ENCODE results near the gene SLIT3. TPM values are rescaled to one million over a fixed set of nuclear protein-coding genes. Genes with fewer than 3 reads are reported as not detected.
"Not testable (repeated sequence)": the region's sequence is repeated elsewhere in the genome, so short reads cannot be mapped to it uniquely, and the experiment has no call there.

The SLIT3 gene
- total RNA-seq, 2 donors from 2014 or later, result 6.6 to 6.7 TPM

- intact Hi-C loops (cut with DNase I), result no loop called here
- Histone ChIP-seq H3K9me3 (no peaks in the 10 kb centered on the region), H3K4me3 (no peak overlapping the region), H3K27me3 (no peaks in the 10 kb centered on the region), H3K36me3 (replicated peaks in 1 of 2; ENCODE audit: insufficient read depth in 1 of 2, low read depth in 2 of 2) (no peaks in the 10 kb centered on the region), H3K4me1 (no peaks in the 10 kb centered on the region), H3K27ac (no peak overlapping the region)
- no peak for ATAC-seq
- 57 to 69% methylated on average over 4 to 5 of the region's 5 CpGs for WGBS, 2 donors
- TF ChIP-seq CTCF (IDR thresholded peaks at IDR 0.05), result no peak
- TF ChIP-seq POLR2A (IDR thresholded peaks at IDR 0.05), result no peak
- DNase-seq, result no peak
These were observed 188.9 kb downstream of the SLIT3 start for GRCh38 chr5:169112016-169112415.

GRCh38 chr5:169106911-169107706 is 193.8 kb downstream of the SLIT3 start:
- no peak overlapping the region for H3K4me3 ChIP-seq
- no peak for ATAC-seq
- TF ChIP-seq POLR2A (IDR thresholded peaks at IDR 0.05) (no peak), CTCF (IDR thresholded peaks at IDR 0.05) (no peak)
- H3K9me3 ChIP-seq, result no peaks in the 10 kb centered on the region
- no peaks in the 10 kb centered on the region for H3K4me1 ChIP-seq
- no peaks in the 10 kb centered on the region for H3K27me3 ChIP-seq
- no peaks in the 10 kb centered on the region for H3K36me3 ChIP-seq (replicated peaks in 1 of 2; ENCODE audit: insufficient read depth in 1 of 2, low read depth in 2 of 2)
- no peak overlapping the region for H3K27ac ChIP-seq
- intact Hi-C loops (cut with DNase I), result no loop called here
- no peak for DNase-seq
- 46 to 63% methylated on average over 10 of the region's 10 CpGs for WGBS, 2 donors

GRCh38 chr5:169105582-169105981 is 195.4 kb downstream of the SLIT3 start:
- DNase-seq; H3K4me3 ChIP-seq; intact Hi-C loops (cut with DNase I); H3K27ac ChIP-seq; H3K9me3 ChIP-seq; H3K27me3 ChIP-seq; H3K4me1 ChIP-seq; ATAC-seq; H3K36me3 ChIP-seq (replicated peaks in 1 of 2; ENCODE audit: insufficient read depth in 1 of 2, low read depth in 2 of 2): not testable (repeated sequence)
- 69 to 73% methylated on average over 2 of the region's 2 CpGs for WGBS, 2 donors

GRCh38 chr5:169104937-169105494 is 195.9 kb downstream of the SLIT3 start:
- Histone ChIP-seq H3K9me3 (no peaks in the 10 kb centered on the region), H3K4me1 (no peaks in the 10 kb centered on the region), H3K4me3 (no peak overlapping the region), H3K27ac (no peak overlapping the region), H3K36me3 (replicated peaks in 1 of 2; ENCODE audit: insufficient read depth in 1 of 2, low read depth in 2 of 2) (no peaks in the 10 kb centered on the region), H3K27me3 (no peaks in the 10 kb centered on the region)
- TF ChIP-seq CTCF (IDR thresholded peaks at IDR 0.05) (no peak), POLR2A (IDR thresholded peaks at IDR 0.05) (no peak)
- intact Hi-C loops (cut with DNase I), result no loop called here
- DNase-seq (no peak), ATAC-seq (no peak)
- 60 to 66% methylated on average over 15 of the region's 15 CpGs for WGBS, 2 donors

- 51 to 67% methylated on average over 8 to 11 of the region's 11 CpGs for WGBS, 2 donors
- TF ChIP-seq CTCF (IDR thresholded peaks at IDR 0.05), result no peak
- TF ChIP-seq POLR2A (IDR thresholded peaks at IDR 0.05), result no peak
- no peak for ATAC-seq
- Histone ChIP-seq H3K4me3 (no peak overlapping the region), H3K36me3 (replicated peaks in 1 of 2; ENCODE audit: insufficient read depth in 1 of 2, low read depth in 2 of 2) (no peaks in the 10 kb centered on the region), H3K27ac (no peak overlapping the region), H3K4me1 (no peaks in the 10 kb centered on the region), H3K27me3 (no peaks in the 10 kb centered on the region), H3K9me3 (no peaks in the 10 kb centered on the region)
- no peak for DNase-seq
- intact Hi-C loops (cut with DNase I), result no loop called here
These were observed 197.3 kb downstream of the SLIT3 start for GRCh38 chr5:169103586-169104181.
